ENCODE data around the gene PHKB.
"Not testable (repeated sequence)": the region's sequence is repeated elsewhere in the genome, so short reads cannot be mapped to it uniquely, and the experiment has no call there.

PHKB gene

GRCh38 chr16:47470211-47470610 lies 9.1 kb downstream of the PHKB start:
- DNase-seq, result no peak

DNA sequence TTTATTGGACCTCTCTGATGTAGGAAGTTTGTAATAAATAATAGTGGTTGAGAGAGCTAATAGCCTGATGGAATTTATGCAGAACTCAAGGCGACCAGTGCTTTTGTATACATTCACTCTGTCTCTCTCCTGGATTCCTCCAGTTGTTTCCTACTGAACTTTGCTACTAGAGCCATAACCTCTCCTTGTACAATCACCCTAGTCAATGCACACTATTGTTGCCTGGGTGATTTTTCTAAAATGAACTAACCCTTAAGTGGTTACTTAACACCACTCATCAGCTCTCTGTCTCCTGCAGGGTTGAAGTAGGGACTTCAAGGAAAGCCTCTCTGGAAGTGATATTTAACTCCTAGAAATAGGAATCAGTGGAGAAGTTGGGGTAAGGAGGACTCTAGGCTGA lies 9.7 kb downstream of the PHKB start:
- no peak for DNase-seq

DNA sequence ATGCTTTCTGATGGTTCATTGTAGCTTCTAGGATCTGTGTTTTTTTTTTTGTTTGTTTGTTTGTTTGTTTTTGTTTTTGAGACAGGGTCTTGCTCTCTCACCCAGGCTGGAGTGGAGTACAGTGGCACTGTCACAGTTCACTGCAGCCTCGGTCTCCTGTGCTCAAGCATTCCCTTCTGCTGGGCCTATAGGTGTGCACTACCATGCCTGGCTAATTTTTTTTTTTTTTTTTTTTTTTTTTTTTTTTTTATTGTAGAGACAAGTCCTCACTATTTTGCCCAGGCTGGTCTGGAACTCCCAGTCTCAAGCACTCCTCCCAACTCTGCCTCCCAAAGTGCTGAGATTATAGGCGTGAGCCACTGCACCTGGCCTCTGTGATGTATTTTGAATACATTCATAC lies 11.9 kb downstream of the PHKB start:
- not testable (repeated sequence) for DNase-seq

DNA sequence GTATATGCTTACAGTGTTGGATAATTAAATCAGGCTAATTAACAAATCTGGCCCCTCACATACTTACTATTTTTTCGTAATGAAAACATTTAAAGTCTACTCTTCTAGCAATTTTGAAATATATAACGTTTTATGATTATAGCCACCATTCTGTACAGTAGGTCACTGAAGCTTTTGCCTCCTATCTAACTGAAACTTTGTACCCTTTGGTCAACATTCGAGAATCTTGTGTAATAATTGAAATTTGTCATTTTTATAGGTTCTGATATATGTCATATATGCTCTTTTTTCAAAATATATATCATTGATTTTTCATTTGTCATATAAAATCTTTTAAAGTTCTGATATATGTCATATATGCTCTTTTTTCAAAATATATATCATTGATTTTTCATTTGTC lies 12.7 kb downstream of the PHKB start:
- no peak for DNase-seq

- DNase-seq, result no peak
Observed at GRCh38 chr16:47475786-47476185, 14.7 kb downstream of the PHKB start.

- DNase-seq, result no peak
Observed at GRCh38 chr16:47476654-47477345, 15.7 kb downstream of the PHKB start.

DNA sequence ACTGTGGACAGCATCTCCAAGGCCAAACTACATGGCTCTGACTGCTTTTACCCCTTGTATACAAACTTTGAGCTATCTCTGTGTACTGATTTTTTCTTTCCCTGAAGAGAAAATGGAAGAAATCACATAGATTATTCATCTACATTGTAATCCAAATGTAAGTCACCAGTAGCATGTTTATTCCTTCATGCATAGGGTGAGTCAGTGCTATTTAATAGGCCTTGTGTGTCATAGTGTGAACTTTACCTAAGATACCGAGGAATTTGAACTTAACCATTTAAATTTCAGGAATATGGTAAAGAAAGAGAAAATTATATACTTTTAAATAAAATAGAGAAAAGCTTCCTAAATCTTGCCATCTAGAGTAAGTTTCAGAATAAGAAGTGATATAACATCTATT lies 16.5 kb downstream of the PHKB start:
- no peak for DNase-seq

DNA sequence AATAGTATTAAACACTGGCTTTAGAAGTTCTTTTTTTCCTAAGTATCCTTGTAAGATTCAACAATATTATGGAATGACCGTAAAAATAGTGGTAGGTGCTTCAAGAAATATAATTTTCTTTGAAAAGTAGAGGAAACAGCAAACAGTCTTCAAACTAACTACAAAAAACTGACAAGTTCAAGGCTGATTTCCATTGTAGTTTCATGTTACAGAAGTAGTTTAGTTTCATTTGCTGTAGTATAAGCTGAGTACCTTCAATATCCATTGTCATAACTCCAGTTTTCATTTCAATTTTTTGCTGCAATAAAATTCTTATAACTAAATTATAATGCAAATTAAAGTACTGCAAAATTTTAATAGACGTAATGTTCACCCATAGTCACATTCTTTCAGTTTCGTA lies 19.3 kb downstream of the PHKB start:
- DNase-seq, result no peak

- no peak for DNase-seq
Observed at GRCh38 chr16:47481698-47482374, 20.7 kb downstream of the PHKB start.

- no peak for DNase-seq
Observed at GRCh38 chr16:47483616-47484015, 22.5 kb downstream of the PHKB start.

DNA sequence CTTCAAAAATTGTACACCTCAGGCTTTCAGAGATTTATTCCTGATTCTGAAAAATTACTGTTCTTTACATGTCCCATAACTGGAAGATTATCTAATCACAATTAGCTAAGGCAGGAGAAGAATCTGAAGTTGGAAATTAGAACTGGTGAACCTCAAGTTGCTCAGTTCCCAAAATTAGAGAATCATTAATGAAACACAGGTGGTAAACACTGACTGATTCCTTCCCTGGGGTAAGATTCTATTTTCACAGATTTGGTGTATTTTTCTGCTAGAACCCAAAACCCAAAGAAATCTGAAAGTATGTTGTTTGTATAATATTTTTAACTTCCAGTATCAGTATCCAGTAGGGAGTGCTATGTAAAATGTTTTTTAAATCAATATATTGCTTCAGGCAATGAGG lies 25.7 kb downstream of the PHKB start:
- no peak for DNase-seq

- no peak for DNase-seq
Observed at GRCh38 chr16:47488051-47488450, 26.9 kb downstream of the PHKB start.

DNA sequence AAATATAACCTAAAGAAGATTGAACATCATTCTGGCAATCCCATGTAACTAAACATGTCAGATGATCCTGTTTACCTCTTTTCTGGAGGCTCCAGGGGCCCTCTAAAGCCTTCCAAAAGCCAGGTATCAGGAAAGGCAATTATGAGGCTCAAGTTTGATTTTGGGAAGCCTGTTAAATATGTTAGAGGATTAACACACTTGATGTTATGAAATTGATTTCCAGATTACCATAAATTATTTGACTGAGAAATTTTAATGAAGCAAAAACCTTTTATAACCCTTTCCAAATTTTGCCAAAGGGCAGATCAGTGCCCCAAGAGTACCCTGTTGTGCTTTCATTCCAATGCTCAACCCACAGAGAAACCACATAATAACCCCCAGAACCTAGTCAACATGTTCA lies 29.3 kb downstream of the PHKB start:
- DNase-seq, result no peak

DNA sequence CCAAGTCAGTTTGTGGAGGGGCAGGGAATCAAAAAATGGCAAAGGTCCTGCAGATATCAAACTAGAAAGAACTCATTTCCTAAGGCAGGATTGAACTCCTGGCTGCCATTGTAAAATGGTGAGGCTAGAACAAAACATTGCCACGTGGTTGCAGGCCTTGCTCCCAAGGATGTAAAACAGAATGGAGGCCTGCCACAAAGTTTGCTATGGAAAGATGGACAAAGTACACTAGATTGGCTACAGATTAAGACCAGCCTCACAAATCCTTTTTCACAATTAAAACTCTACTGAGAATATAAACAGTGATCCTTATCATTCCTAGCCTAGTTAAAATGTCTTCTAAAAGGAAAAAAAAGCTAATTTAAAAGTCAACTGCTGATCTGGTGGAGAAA lies 30.9 kb downstream of the PHKB start:
- DNase-seq, result no peak

DNA sequence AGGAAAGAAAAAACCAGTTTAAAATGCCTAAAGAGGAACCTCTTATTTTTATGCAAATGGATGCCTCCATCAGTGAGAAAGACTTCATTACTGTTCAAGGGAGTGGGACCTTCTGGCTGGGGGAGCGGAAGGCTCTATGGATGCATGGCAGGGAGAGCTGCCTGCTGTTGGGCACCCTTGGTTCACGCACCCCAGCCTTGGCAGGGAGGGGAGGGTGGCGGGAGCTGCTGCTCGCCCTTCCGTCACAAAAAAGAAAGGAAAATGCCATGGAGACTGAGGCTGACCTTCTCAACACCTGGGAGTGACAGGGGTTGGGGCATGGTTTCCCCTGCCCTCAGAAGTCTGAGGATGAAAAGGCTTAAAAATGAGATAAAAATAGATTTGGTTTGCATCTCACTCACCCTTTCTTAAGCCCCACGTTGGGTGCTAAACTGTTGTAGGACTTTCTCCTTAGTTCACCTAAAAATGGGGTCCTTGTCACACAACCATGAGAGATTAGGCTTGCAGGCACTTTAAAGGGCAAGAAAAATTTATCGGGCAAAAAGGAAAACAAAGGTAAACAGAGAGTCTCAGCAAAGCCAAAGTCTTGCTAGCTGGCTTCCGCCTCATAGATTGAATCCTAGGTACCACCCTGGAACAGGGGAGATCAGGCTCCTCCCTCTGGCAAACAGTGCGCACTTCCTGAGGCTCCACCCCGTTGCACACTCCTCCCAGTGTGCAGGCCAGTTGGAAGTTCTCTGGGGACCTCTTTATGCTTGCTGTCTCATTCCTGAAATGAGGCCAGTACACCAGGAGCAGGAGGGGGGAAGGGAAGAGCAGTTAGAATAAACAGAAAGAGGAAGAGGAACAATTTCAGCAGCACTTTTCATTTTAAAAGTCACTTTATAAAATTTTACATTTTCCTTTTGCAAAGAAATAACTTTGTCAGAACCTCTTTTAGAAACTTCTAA lies 31.6 kb downstream of the PHKB start:
- DNase-seq, result no peak

GRCh38 chr16:47493381-47494337 lies 32.5 kb downstream of the PHKB start:
- DNase-seq, result no peak

DNA sequence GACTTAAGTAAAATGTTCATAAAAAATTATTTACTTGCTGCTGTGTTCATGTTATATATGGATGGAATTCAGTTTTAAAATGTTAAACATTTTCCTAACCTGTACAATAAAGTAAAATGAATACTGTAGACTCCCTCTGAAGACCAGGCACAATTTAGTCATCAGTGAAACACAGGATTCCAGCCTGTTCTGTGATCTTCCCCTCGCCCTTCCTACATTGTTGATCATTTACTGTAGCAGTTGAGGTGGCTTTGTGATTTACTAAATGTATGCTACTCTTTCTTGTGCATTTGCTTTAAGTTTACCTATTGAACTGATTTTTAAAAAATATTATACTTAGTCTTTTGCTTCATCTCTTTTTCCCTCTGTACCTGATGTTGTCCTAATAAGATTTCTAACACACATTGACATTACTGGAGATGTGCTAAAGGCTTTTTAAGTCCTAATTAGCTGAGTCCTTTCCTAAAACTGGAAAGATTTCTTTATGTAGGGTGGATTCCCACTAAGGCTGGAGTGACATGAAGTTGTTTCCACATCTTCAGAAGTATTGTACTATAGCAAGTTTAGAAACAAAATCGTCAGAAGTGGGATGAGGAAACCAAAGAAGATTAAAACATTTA lies 38.1 kb downstream of the PHKB start:
- DNase-seq, result no peak

DNA sequence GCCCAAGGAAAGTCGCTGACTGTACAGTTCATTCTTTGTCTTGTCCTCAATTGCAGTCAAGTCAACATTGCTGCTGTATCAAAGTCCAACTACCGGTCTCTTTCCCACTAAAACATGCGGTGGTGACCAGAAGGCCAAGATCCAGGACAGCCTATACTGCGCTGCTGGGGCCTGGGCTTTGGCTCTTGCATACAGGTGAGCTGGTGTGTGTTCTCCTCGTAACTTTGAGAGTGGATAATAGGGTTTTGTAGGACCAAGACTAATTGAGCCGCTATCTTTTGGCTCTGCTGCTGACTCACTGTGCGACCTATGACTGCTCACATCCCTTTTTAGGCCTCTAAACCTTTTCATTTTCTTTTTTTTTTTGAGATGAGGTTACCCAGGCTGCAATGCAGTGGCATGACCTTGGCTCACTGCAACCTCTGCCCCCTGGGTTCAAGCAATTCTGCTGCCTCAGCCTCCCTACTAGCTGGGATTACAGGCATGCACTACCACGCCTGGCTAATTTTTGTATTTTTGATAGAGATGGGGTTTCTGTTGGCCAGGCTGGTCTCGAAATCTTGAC lies 38.7 kb downstream of the PHKB start:
- DNase-seq, result no peak

DNA sequence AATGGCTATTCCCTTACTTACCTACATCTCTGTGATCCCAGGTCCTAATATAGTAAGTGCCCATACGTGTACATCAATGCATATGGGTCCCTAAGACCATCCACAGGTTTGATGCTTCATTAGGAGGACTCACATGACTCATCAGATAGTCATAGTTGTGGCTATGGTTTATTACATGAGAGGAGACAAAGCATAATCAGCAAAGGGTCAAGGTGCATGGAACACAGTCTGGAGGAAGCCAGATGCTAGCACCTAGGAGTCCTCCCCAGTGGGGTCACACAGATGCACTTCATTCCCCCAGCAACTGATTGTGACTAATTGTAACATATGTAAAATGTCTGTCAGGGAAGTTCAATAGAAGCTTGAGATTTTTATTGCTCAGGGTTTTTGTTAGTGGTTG lies 42.8 kb downstream of the PHKB start:
- DNase-seq, result no peak

DNA sequence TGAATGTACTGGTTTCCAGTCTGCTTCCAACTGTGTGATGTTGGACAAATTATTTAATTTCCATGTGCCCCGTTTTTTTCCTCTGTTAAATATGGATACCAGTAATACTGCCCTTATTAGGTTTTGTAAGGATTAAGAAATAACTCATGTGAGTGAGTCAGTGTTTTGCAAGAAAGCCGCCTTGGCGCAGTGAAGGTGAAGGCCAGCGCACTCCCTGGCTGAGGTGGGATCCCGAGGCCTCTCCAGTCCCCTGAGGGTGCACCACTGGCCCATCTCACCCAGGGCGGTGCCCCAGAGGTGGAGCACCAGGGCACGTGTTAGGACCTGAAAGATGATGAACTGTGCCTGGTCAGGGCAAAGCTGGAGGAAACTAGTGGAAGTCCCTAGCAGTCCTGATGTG lies 43.5 kb downstream of the PHKB start:
- DNase-seq, result no peak

DNA sequence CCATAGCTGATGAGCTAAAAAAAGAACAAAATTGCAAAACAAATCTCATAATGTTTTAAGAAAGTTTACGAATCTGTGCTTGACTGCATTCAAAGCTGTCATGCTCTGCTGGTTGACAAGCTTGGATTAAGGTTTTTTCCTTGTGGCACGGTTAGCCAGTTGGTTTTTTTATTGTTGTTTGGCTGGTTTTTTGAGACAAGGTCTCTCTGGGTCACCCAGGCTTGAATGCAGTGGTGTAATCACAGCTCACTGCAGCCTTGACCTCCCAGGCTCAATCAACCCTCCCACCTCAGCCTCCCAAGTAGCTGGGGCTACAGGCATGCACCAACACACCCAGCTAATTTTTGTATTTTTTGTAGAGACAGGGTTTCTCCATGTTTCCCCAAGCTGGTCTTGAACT lies 45.7 kb downstream of the PHKB start:
- DNase-seq, result no peak

- no peak for DNase-seq
Observed at GRCh38 chr16:47507701-47508100, 46.6 kb downstream of the PHKB start.
